WERI-Rb-1 (cell line): Measurements from ENCODE around the gene SMARCD3.

ENCODE experiments used
- DNase-seq: peaks from one replicate; pipeline ENCODE4 v3.0.0-alpha.2; 2020
- H3K27ac ChIP-seq: fragments of 250-450 bp; sonication (Bioruptor Pico); 2 replicates; pipeline ENCODE4 v1.5.1; 2020; ENCODE audit warnings: mild to moderate bottlenecking, moderate library complexity
- H3K27me3 ChIP-seq: fragments of 250-450 bp; sonication (Bioruptor Pico); 2 replicates; pipeline ENCODE4 v1.5.1; 2021; ENCODE audit warnings: mild to moderate bottlenecking, low read depth, moderate library complexity; ENCODE audit not compliant: insufficient read depth, severe bottlenecking
- H3K36me3 ChIP-seq: fragments of 250-450 bp; sonication (Bioruptor Pico); 2 replicates; pipeline ENCODE4 v1.5.1; 2020; ENCODE audit warnings: mild to moderate bottlenecking, moderate library complexity
- H3K4me3 ChIP-seq: 2 replicates; pipeline ENCODE4 v1.5.1; 2011; ENCODE audit warnings: low read depth, mild to moderate bottlenecking, control low read depth, low read length
- H3K9me3 ChIP-seq: fragments of 250-450 bp; sonication (Bioruptor Pico); 2 replicates; pipeline ENCODE4 v1.5.1; 2021; ENCODE audit warnings: mild to moderate bottlenecking, moderate library complexity; ENCODE audit not compliant: severe bottlenecking
- CTCF ChIP-seq: IDR thresholded peaks from 2 replicates; pipeline ENCODE4 v1.5.1; 2011; ENCODE audit warnings: low read depth, mild to moderate bottlenecking, control low read depth, inconsistent platforms, low read length

SMARCD3 gene

GRCh38 chr7:151238924-151239836 is 9.3 kb downstream of the SMARCD3 start:
- H3K4me3 ChIP-seq, result no peak overlapping the region
- peaks cover 20% of the 10 kb centered on the region for H3K36me3 ChIP-seq
- no peaks in the 10 kb centered on the region for H3K9me3 ChIP-seq
- no peak for TF ChIP-seq CTCF
- DNase-seq, result no peak
- no peak overlapping the region; the same call in 1 of the 2 replicates for H3K27ac ChIP-seq
- no peaks in the 10 kb centered on the region for H3K27me3 ChIP-seq

- peaks cover 20% of the 10 kb centered on the region for H3K36me3 ChIP-seq
- no peak for DNase-seq
- TF ChIP-seq CTCF, result no peak
- H3K4me3 ChIP-seq, result no peak overlapping the region
- no peaks in the 10 kb centered on the region for H3K9me3 ChIP-seq
- H3K27me3 ChIP-seq, result no peaks in the 10 kb centered on the region
- no peak overlapping the region for H3K27ac ChIP-seq
Measured at GRCh38 chr7:151238190-151238810, 10.2 kb downstream of the SMARCD3 start.

GRCh38 chr7:151237244-151238189 is 11.0 kb downstream of the SMARCD3 start:
- 0 out of 2 replicates have a peak, but pooled peaks have one; percentile 0 for TF ChIP-seq CTCF
- Histone ChIP-seq H3K4me3 (no peak overlapping the region), H3K27ac (no peak overlapping the region), H3K9me3 (no peaks in the 10 kb centered on the region), H3K36me3 (peaks cover 20% of the 10 kb centered on the region), H3K27me3 (no peaks in the 10 kb centered on the region)
- no peak for DNase-seq

GRCh38 chr7:151236406-151236805 is 12.1 kb downstream of the SMARCD3 start:
- TF ChIP-seq CTCF, result no peak
- Histone ChIP-seq H3K9me3 (no peaks in the 10 kb centered on the region), H3K36me3 (peaks cover 20% of the 10 kb centered on the region), H3K4me3 (no peak overlapping the region), H3K27me3 (no peaks in the 10 kb centered on the region), H3K27ac (no peak overlapping the region)
- DNase-seq, result no peak

- no peak overlapping the region for H3K27ac ChIP-seq
- no peaks in the 10 kb centered on the region for H3K27me3 ChIP-seq
- no peaks in the 10 kb centered on the region for H3K9me3 ChIP-seq
- DNase-seq, result no peak
- no peak for TF ChIP-seq CTCF
- H3K36me3 ChIP-seq, result peaks cover 20% of the 10 kb centered on the region
- H3K4me3 ChIP-seq, result no peak overlapping the region
Measured at GRCh38 chr7:151235091-151235787, 13.3 kb downstream of the SMARCD3 start.
